Measurements from ENCODE around the gene AKAP13.

Gene AKAP13

GRCh38 chr15:85749261-85750151 is 369.1 kb downstream of the AKAP13 start:
- no peak for DNase-seq

GRCh38 chr15:85750319-85751290 is 370.2 kb downstream of the AKAP13 start:
- no peak for DNase-seq

- no peak for DNase-seq
These were observed 371.1 kb downstream of the AKAP13 start for GRCh38 chr15:85751291-85752123.

- no peak for DNase-seq
These were observed 371.7 kb downstream of the AKAP13 start for GRCh38 chr15:85752124-85752475.

GRCh38 chr15:85752491-85752961 is 372.1 kb downstream of the AKAP13 start:
- DNase-seq = no peak

- no peak for DNase-seq
These were observed 372.9 kb downstream of the AKAP13 start for GRCh38 chr15:85753261-85753660.

GRCh38 chr15:85753791-85754452 is 373.5 kb downstream of the AKAP13 start:
- no peak for DNase-seq

- no peak for DNase-seq
These were observed 374.6 kb downstream of the AKAP13 start for GRCh38 chr15:85754989-85755388.

GRCh38 chr15:85755471-85755870 is 375.1 kb downstream of the AKAP13 start:
- DNase-seq = no peak

- no peak for DNase-seq
These were observed 375.5 kb downstream of the AKAP13 start for GRCh38 chr15:85755942-85756341.

GRCh38 chr15:85756411-85757072 is 376.1 kb downstream of the AKAP13 start:
- no peak for DNase-seq

- DNase-seq = no peak
These were observed 376.9 kb downstream of the AKAP13 start for GRCh38 chr15:85757073-85757938.

- no peak for DNase-seq
These were observed 377.7 kb downstream of the AKAP13 start for GRCh38 chr15:85757939-85758654.

- no peak for DNase-seq
These were observed 378.2 kb downstream of the AKAP13 start for GRCh38 chr15:85758655-85758978.

- DNase-seq = no peak
These were observed 379.0 kb downstream of the AKAP13 start for GRCh38 chr15:85759376-85759775.

GRCh38 chr15:85760049-85760448 is 379.6 kb downstream of the AKAP13 start:
- DNase-seq = no peak

GRCh38 chr15:85760531-85761371 is 380.3 kb downstream of the AKAP13 start:
- DNase-seq = no peak

GRCh38 chr15:85761635-85762034 is 381.2 kb downstream of the AKAP13 start:
- DNase-seq = no peak

All from activated naive CD4-positive, alpha-beta T cell treated with anti-CD3 and anti-CD28 coated beads, Interleukin-2, amount 50 U/mL, for 16 hours (primary cell).